ENCODE data around the gene OR4F6.
"Not testable (repeated sequence)": the region's sequence is repeated elsewhere in the genome, so short reads cannot be mapped to it uniquely, and the experiment has no call there.

The OR4F6 gene, protein sequence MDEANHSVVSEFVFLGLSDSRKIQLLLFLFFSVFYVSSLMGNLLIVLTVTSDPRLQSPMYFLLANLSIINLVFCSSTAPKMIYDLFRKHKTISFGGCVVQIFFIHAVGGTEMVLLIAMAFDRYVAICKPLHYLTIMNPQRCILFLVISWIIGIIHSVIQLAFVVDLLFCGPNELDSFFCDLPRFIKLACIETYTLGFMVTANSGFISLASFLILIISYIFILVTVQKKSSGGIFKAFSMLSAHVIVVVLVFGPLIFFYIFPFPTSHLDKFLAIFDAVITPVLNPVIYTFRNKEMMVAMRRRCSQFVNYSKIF

GRCh38 chr15:101803209-101803608 is at the start of gene OR4F6:
Gene OR4F6, plus strand, starts transcription at chr15:101803509. Its CDS starts 2,211 bp downstream, at chr15:101805720.
- H3K4me1 ChIP-seq (ENCODE audit: control insufficient read depth, low read depth, low read length) = no peaks in the 10 kb centered on the region
- no peaks in the 10 kb centered on the region for H3K36me3 ChIP-seq (ENCODE audit: control insufficient read depth, low read depth, low read length)

DNA sequence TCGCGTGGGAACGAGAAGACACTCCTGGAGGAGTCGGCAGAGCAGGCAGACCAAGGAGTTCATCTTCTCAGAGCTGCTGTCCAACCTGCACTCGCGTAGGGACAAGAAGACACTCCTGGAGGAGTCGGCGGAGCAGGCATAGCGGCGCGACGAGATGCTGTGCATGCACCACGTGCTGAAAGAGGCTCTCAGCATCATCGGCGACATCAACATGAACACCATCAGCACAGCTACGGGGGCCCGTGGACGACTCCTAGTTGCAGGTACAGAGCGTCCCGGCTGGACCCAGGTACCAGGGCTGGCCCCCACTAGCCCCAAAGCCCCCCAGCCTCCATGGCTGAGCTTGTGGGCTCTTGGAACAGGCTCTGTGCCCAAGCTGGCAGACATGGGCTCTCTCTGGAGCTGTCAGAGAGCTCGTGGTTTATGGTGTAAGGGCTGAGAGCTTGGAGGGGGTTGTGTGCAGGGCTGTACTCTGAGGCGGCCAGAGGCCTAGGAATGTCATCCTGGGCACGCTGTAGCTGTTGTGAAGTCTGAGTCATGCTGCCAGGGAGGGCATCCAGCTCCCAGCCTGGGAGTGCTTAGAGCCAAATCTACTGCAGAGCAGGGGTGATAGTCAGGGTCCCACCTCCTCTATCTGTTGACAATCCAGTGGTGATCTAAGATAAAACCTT is 38.5 kb upstream of the OR4F6 start:
- H3K27me3 ChIP-seq (ENCODE audit: control insufficient read depth, insufficient read depth, low read length); H3K9ac ChIP-seq (ENCODE audit: low read length); H3K9me3 ChIP-seq (ENCODE audit: control insufficient read depth, low read depth, low read length); H3K27ac ChIP-seq (ENCODE audit: low read length); H3K4me3 ChIP-seq (ENCODE audit: low read length); H3K4me1 ChIP-seq (ENCODE audit: control insufficient read depth, low read depth, low read length); H3K36me3 ChIP-seq (ENCODE audit: control insufficient read depth, low read depth, low read length): not testable (repeated sequence)

More at GRCh38 chr15:101803209-101803608, at the start of gene OR4F6:
- no peak within 1 kb of the TSS for H3K9ac ChIP-seq (ENCODE audit: low read length)
- no peak within 1 kb of the TSS for H3K4me3 ChIP-seq (ENCODE audit: low read length)
- no peaks in the 10 kb centered on the region for H3K9me3 ChIP-seq (ENCODE audit: control insufficient read depth, low read depth, low read length)
- no peak within 1 kb of the TSS for H3K27ac ChIP-seq (ENCODE audit: low read length)
- H3K27me3 ChIP-seq (ENCODE audit: control insufficient read depth, insufficient read depth, low read length) = no peaks in the 10 kb centered on the region

GRCh38 chr15:101765340-101765671 is 38.0 kb upstream of the OR4F6 start:
- not testable (repeated sequence) for H3K36me3 ChIP-seq (ENCODE audit: control insufficient read depth, low read depth, low read length); H3K27me3 ChIP-seq (ENCODE audit: control insufficient read depth, insufficient read depth, low read length); H3K9me3 ChIP-seq (ENCODE audit: control insufficient read depth, low read depth, low read length); H3K9ac ChIP-seq (ENCODE audit: low read length); H3K4me3 ChIP-seq (ENCODE audit: low read length); H3K27ac ChIP-seq (ENCODE audit: low read length); H3K4me1 ChIP-seq (ENCODE audit: control insufficient read depth, low read depth, low read length)

- H3K9me3 ChIP-seq (ENCODE audit: control insufficient read depth, low read depth, low read length) = no peaks in the 10 kb centered on the region
- H3K27ac ChIP-seq (ENCODE audit: low read length) = no peak overlapping the region
- no peaks in the 10 kb centered on the region for H3K4me1 ChIP-seq (ENCODE audit: control insufficient read depth, low read depth, low read length)
- H3K36me3 ChIP-seq (ENCODE audit: control insufficient read depth, low read depth, low read length) = no peaks in the 10 kb centered on the region
- no peak overlapping the region for H3K9ac ChIP-seq (ENCODE audit: low read length)
- H3K27me3 ChIP-seq (ENCODE audit: control insufficient read depth, insufficient read depth, low read length) = no peaks in the 10 kb centered on the region
- H3K4me3 ChIP-seq (ENCODE audit: low read length) = no peak overlapping the region
Observed at GRCh38 chr15:101765772-101766456, 37.4 kb upstream of the OR4F6 start.

- not testable (repeated sequence) for H3K9ac ChIP-seq (ENCODE audit: low read length); H3K27ac ChIP-seq (ENCODE audit: low read length); H3K27me3 ChIP-seq (ENCODE audit: control insufficient read depth, insufficient read depth, low read length); H3K4me1 ChIP-seq (ENCODE audit: control insufficient read depth, low read depth, low read length); H3K36me3 ChIP-seq (ENCODE audit: control insufficient read depth, low read depth, low read length); H3K9me3 ChIP-seq (ENCODE audit: control insufficient read depth, low read depth, low read length); H3K4me3 ChIP-seq (ENCODE audit: low read length)
Observed at GRCh38 chr15:101767083-101767640, 36.1 kb upstream of the OR4F6 start.

DNA sequence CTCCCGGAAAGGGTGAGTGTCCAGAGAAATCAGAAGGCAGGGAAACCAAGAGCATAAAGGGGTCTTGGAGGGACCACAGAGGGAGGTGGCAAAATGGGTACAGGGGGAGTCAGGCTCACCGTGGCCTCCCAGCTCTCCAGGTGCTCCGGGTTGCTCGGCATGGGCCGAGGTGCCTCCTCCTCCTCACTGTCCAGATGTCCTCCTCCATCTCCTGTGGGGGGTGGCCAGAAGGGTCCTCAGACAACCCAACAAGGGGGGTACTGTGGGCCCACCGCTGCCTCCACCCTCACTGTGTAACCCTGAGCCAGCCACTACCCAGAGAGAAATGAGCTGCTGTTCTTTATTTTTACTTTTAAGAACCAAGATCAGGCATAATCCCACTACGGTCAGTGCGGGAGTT is 30.4 kb upstream of the OR4F6 start:
- H3K4me3 ChIP-seq (ENCODE audit: low read length) = no peak overlapping the region
- H3K9ac ChIP-seq (ENCODE audit: low read length) = no peak overlapping the region
- no peaks in the 10 kb centered on the region for H3K36me3 ChIP-seq (ENCODE audit: control insufficient read depth, low read depth, low read length)
- H3K27ac ChIP-seq (ENCODE audit: low read length) = no peak overlapping the region
- no peaks in the 10 kb centered on the region for H3K27me3 ChIP-seq (ENCODE audit: control insufficient read depth, insufficient read depth, low read length)
- no peaks in the 10 kb centered on the region for H3K9me3 ChIP-seq (ENCODE audit: control insufficient read depth, low read depth, low read length)
- no peaks in the 10 kb centered on the region for H3K4me1 ChIP-seq (ENCODE audit: control insufficient read depth, low read depth, low read length)

DNA sequence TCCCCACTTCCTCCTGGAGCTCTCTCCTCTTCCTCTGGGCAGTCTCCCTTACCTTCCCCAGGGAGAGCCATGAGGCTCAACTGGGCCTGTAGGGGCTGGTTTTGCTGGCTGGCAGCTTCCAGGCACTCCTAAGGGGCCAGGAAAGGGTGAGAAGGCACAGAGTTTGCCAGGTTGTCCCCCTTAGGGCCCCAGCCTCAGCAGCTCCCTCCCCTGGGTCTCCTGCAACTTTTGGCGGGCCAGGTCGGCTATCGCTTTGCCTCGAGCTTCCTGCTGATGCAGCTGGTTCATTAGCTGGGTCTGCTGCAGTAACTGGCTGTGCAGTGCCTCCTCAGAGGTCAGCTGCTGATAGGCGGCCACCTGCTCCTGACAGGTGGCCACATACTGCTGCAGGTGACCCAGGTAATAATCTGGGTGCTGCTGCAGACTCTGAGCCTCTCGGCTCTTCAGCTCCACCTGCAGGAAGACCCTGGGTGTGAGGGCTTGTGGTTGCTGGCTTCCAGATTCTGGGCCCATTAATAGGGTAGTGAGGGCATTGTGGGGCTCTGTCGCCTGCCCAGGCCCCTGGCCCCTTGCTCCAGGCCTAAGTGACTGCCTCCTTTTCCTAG is 29.7 kb upstream of the OR4F6 start:
- Histone ChIP-seq H3K9ac (ENCODE audit: low read length) (no peak overlapping the region), H3K36me3 (ENCODE audit: control insufficient read depth, low read depth, low read length) (no peaks in the 10 kb centered on the region), H3K4me3 (ENCODE audit: low read length) (no peak overlapping the region), H3K4me1 (ENCODE audit: control insufficient read depth, low read depth, low read length) (no peaks in the 10 kb centered on the region), H3K27me3 (ENCODE audit: control insufficient read depth, insufficient read depth, low read length) (no peaks in the 10 kb centered on the region), H3K27ac (ENCODE audit: low read length) (no peak overlapping the region), H3K9me3 (ENCODE audit: control insufficient read depth, low read depth, low read length) (no peaks in the 10 kb centered on the region)

DNA sequence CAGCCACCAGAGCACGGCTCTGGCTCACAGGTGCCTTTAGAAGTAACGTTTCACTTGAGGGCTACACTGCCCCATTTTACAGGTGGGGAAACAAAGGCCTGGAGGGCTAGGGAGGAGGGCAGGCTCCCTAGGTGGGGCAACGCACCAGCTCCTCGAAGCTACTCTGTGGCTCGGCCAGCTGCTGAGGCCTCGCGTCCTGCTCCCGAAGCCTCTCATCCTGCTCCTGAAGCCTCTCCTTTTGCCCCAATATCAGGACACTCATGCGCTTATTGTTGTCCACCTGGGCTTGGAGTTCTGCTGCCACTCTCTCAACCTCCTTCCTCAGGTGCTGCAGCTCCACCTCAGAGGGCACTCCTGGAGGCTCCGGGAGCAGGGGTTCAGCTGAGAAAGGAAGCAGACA is 28.2 kb upstream of the OR4F6 start:
- H3K9ac ChIP-seq (ENCODE audit: low read length) = no peak overlapping the region
- H3K36me3 ChIP-seq (ENCODE audit: control insufficient read depth, low read depth, low read length) = no peaks in the 10 kb centered on the region
- no peaks in the 10 kb centered on the region for H3K9me3 ChIP-seq (ENCODE audit: control insufficient read depth, low read depth, low read length)
- H3K4me1 ChIP-seq (ENCODE audit: control insufficient read depth, low read depth, low read length) = no peaks in the 10 kb centered on the region
- H3K4me3 ChIP-seq (ENCODE audit: low read length) = no peak overlapping the region
- no peaks in the 10 kb centered on the region for H3K27me3 ChIP-seq (ENCODE audit: control insufficient read depth, insufficient read depth, low read length)
- no peak overlapping the region for H3K27ac ChIP-seq (ENCODE audit: low read length)

- H3K27ac ChIP-seq (ENCODE audit: low read length); H3K4me3 ChIP-seq (ENCODE audit: low read length); H3K36me3 ChIP-seq (ENCODE audit: control insufficient read depth, low read depth, low read length); H3K27me3 ChIP-seq (ENCODE audit: control insufficient read depth, insufficient read depth, low read length); H3K9me3 ChIP-seq (ENCODE audit: control insufficient read depth, low read depth, low read length); H3K4me1 ChIP-seq (ENCODE audit: control insufficient read depth, low read depth, low read length); H3K9ac ChIP-seq (ENCODE audit: low read length): not testable (repeated sequence)
Observed at GRCh38 chr15:101778576-101778975, 24.7 kb upstream of the OR4F6 start.

DNA sequence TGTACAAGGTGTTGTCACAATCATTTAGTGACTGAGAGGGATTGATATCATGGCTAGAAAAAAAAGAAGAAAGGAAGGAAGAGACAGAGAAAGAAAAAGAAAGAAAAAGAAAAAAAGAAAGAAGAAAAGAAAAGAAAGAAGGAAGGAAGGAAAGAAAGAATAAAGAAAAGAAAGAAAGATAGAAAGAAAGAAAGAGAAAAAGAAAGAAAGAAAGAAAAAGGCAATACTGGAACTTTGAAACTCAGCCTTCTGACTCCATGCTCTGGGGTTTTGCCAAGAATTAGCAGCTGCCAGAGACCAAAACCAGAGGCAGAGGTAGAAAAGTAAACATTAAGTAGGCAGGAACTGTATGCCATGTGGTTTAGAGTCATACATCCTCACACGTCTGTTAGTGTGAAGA is 23.1 kb upstream of the OR4F6 start:
- H3K4me1 ChIP-seq (ENCODE audit: control insufficient read depth, low read depth, low read length); H3K27ac ChIP-seq (ENCODE audit: low read length); H3K9ac ChIP-seq (ENCODE audit: low read length); H3K36me3 ChIP-seq (ENCODE audit: control insufficient read depth, low read depth, low read length); H3K9me3 ChIP-seq (ENCODE audit: control insufficient read depth, low read depth, low read length); H3K27me3 ChIP-seq (ENCODE audit: control insufficient read depth, insufficient read depth, low read length); H3K4me3 ChIP-seq (ENCODE audit: low read length): not testable (repeated sequence)

DNA sequence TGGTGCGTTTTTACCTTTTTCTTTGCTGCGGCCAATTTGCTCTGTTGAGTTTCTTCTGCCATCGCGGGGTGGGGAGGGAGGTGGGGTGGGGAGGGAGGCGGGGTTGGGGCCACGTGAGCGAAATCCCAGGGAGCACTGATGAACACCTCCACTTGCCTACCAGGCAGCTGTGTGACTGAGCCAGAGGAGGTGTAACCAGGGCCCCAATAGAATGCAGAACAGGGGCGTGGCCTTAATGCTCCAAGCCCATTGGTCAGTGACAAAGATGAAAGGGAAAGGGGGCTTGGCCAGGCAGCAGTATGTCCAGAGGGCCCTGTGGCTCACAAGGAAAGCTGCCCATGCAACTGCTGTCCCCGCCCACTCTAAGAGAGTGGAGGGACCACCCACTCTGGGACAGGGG is 21.4 kb upstream of the OR4F6 start:
- Histone ChIP-seq H3K4me1 (ENCODE audit: control insufficient read depth, low read depth, low read length) (no peaks in the 10 kb centered on the region), H3K9me3 (ENCODE audit: control insufficient read depth, low read depth, low read length) (no peaks in the 10 kb centered on the region), H3K27ac (ENCODE audit: low read length) (no peak overlapping the region), H3K9ac (ENCODE audit: low read length) (no peak overlapping the region), H3K4me3 (ENCODE audit: low read length) (no peak overlapping the region), H3K36me3 (ENCODE audit: control insufficient read depth, low read depth, low read length) (no peaks in the 10 kb centered on the region), H3K27me3 (ENCODE audit: control insufficient read depth, insufficient read depth, low read length) (no peaks in the 10 kb centered on the region)
